HEK293 (cell line): Measurements from ENCODE around the gene ACOT12.

Experiments
- CTCF ChIA-PET: fragments of 350-600 bp; formaldehyde crosslinking; extraction: SDS; loops from one replicate; lab custom pipeline; 2021; ENCODE audit warnings: antibody characterized with exemption; lab: Yijun Ruan, JAX
- POLR2A ChIA-PET: fragments of 300-600 bp; formaldehyde crosslinking; extraction: SDS; loops from one replicate; lab custom pipeline; 2020; ENCODE audit warnings: antibody characterized with exemption, inconsistent platforms; lab: Yijun Ruan, JAX
- H3K27ac ChIP-seq: fragments of 200-500 bp; sonication (Bioruptor generic); 2 replicates; pipeline ENCODE4 v1.5.1; 2014; ENCODE audit warnings: low read depth, low read length, control low read depth, inconsistent platforms; ENCODE audit errors: extremely low read depth
- H3K36me3 ChIP-seq, 2 experiments: fragments of 200-500 bp in 1 of 2; sonication (Bioruptor generic) in 1 of 2; 1 replicate in 1 of 2; 2 replicates in 1 of 2; pipeline ENCODE4 v1.5.1; 2014 to 2017; ENCODE audit warnings: inconsistent platforms in 2 of 2, low read length in 2 of 2; ENCODE audit not compliant: control insufficient read depth in 2 of 2, insufficient read depth in 1 of 2
- H3K4me1 ChIP-seq: fragments of 200-500 bp; sonication (Bioruptor generic); 2 replicates; pipeline ENCODE4 v1.5.1; 2014; ENCODE audit warnings: mild to moderate bottlenecking, low read length, inconsistent platforms; ENCODE audit not compliant: control insufficient read depth, insufficient read depth
- H3K4me3 ChIP-seq: 2 replicates; pipeline ENCODE4 v1.5.1; 2011; ENCODE audit warnings: low read depth, mild to moderate bottlenecking, control low read depth, low read length, moderate library complexity
- H3K9me3 ChIP-seq: fragments of 200-500 bp; sonication (Bioruptor generic); 2 replicates; pipeline ENCODE4 v1.5.1; 2014; ENCODE audit warnings: low read depth, low read length, inconsistent platforms; ENCODE audit not compliant: control insufficient read depth, insufficient read depth
- FEZF1 ChIP-seq: fragments of 450-650 bp; formaldehyde crosslinking; IDR thresholded peaks from 2 replicates; pipeline ENCODE4 v1.5.1; 2016; ENCODE audit warnings: missing biosample characterization, missing genetic modification characterization
- HOXC10 ChIP-seq: sonication (generic); formaldehyde crosslinking; IDR thresholded peaks from 2 replicates; pipeline ENCODE4 v1.8.1; 2023; ENCODE audit warnings: mild to moderate bottlenecking, missing genetic modification reagents
- MYNN ChIP-seq: fragments of 450-650 bp; formaldehyde crosslinking; IDR thresholded peaks from 2 replicates; pipeline ENCODE4 v1.5.1; 2016; ENCODE audit warnings: missing biosample characterization, missing genetic modification characterization, borderline replicate concordance
- SETDB1 ChIP-seq: IDR thresholded peaks from one replicate; pipeline ENCODE4 v1.6.1; 2017; ENCODE audit warnings: mild to moderate bottlenecking, low read length, moderate library complexity, mixed read lengths; ENCODE audit not compliant: insufficient read length
- TCF7L2 ChIP-seq: IDR thresholded peaks from 2 replicates; pipeline ENCODE4 v1.6.1; 2011; ENCODE audit warnings: low read depth, mild to moderate bottlenecking, inconsistent platforms, low read length, moderate library complexity, borderline replicate concordance
- YY2 ChIP-seq: fragments of 450-650 bp; formaldehyde crosslinking; IDR thresholded peaks from 2 replicates; pipeline ENCODE4 v1.5.1; 2016; ENCODE audit warnings: missing biosample characterization, missing genetic modification characterization
- ZBTB20 ChIP-seq: fragments of 450-650 bp; formaldehyde crosslinking; IDR thresholded peaks from 2 replicates; pipeline ENCODE4 v1.5.1; 2016; ENCODE audit warnings: missing biosample characterization, missing genetic modification characterization
- ZFP41 ChIP-seq: fragments of 450-650 bp; formaldehyde crosslinking; IDR thresholded peaks from 2 replicates; pipeline ENCODE4 v1.5.1; 2016; ENCODE audit warnings: missing biosample characterization, missing genetic modification characterization, borderline replicate concordance
- ZNF132 ChIP-seq: fragments of 450-650 bp; formaldehyde crosslinking; IDR thresholded peaks from 2 replicates; pipeline ENCODE4 v1.5.1; 2017; ENCODE audit warnings: missing biosample characterization, missing genetic modification characterization, borderline replicate concordance
- ZNF133 ChIP-seq: fragments of 450-650 bp; formaldehyde crosslinking; IDR thresholded peaks from 2 replicates; pipeline ENCODE4 v1.5.1; 2016; ENCODE audit warnings: missing biosample characterization, missing genetic modification characterization
- ZNF239 ChIP-seq: fragments of 450-650 bp; formaldehyde crosslinking; IDR thresholded peaks from 2 replicates; pipeline ENCODE4 v1.5.1; 2016; ENCODE audit warnings: missing biosample characterization, missing genetic modification characterization
- ZNF24 ChIP-seq: fragments of 450-650 bp; formaldehyde crosslinking; IDR thresholded peaks from 2 replicates; pipeline ENCODE4 v1.5.1; 2016; ENCODE audit warnings: missing biosample characterization, missing genetic modification characterization
- ZNF274 ChIP-seq, 2 experiments: fragments of 200-500 bp in 1 of 2; fragments of 450-650 bp in 1 of 2; sonication (Bioruptor generic) in 1 of 2; formaldehyde crosslinking in 1 of 2; IDR thresholded peaks; 2 replicates each; pipeline versions ENCODE4 v1.5.1 to v1.6.1; 2014 to 2016; ENCODE audit warnings: borderline replicate concordance in 1 of 2, inconsistent platforms in 1 of 2, low read length in 1 of 2, missing biosample characterization in 1 of 2, missing genetic modification characterization in 1 of 2
- ZNF335 ChIP-seq: fragments of 450-650 bp; formaldehyde crosslinking; conservative IDR thresholded peaks from 2 replicates; pipeline ENCODE4 v1.5.1; 2016; ENCODE audit warnings: missing biosample characterization, missing genetic modification characterization
- ZNF394 ChIP-seq: fragments of 450-650 bp; formaldehyde crosslinking; IDR thresholded peaks from 2 replicates; pipeline ENCODE4 v1.5.1; 2016; ENCODE audit warnings: missing biosample characterization, missing genetic modification characterization, mild to moderate bottlenecking, moderate library complexity, borderline replicate concordance
- ZNF48 ChIP-seq: fragments of 450-650 bp; formaldehyde crosslinking; IDR thresholded peaks from 2 replicates; pipeline ENCODE4 v1.5.1; 2016; ENCODE audit warnings: missing biosample characterization, missing genetic modification characterization
- ZNF555 ChIP-seq: fragments of 450-650 bp; formaldehyde crosslinking; conservative IDR thresholded peaks from 2 replicates; pipeline ENCODE4 v1.5.1; 2017; ENCODE audit warnings: missing biosample characterization, mild to moderate bottlenecking, missing genetic modification characterization, inconsistent platforms
- ZNF561 ChIP-seq: fragments of 450-650 bp; IDR thresholded peaks from 2 replicates; pipeline ENCODE4 v1.5.1; 2018; ENCODE audit warnings: missing biosample characterization, missing genetic modification characterization, borderline replicate concordance
- ZNF585B ChIP-seq: fragments of 450-650 bp; formaldehyde crosslinking; IDR thresholded peaks from 2 replicates; pipeline ENCODE4 v1.5.1; 2016; ENCODE audit warnings: missing biosample characterization, missing genetic modification characterization
- ZNF776 ChIP-seq: fragments of 450-650 bp; formaldehyde crosslinking; IDR thresholded peaks from 2 replicates; pipeline ENCODE4 v1.5.0; 2017; ENCODE audit warnings: missing biosample characterization, missing genetic modification characterization, borderline replicate concordance
- TF ChIP-seq, protein P1 (sequence below): fragments of 450-650 bp; formaldehyde crosslinking; IDR thresholded peaks from 2 replicates; pipeline ENCODE4 v1.5.1; 2017; ENCODE audit warnings: missing biosample characterization, missing genetic modification characterization
- TF ChIP-seq, protein P2 (sequence below): fragments of 450-650 bp; formaldehyde crosslinking; optimal IDR thresholded peaks from 2 replicates; pipeline ENCODE3; 2016; ENCODE audit warnings: missing biosample characterization, mild to moderate bottlenecking, missing genetic modification characterization
- TF ChIP-seq, protein P3 (sequence below): fragments of 450-650 bp; formaldehyde crosslinking; IDR thresholded peaks from 2 replicates; pipeline ENCODE4 v1.5.1; 2017; ENCODE audit warnings: missing biosample characterization, missing genetic modification characterization
- TF ChIP-seq, protein P4 (sequence below): fragments of 450-650 bp; formaldehyde crosslinking; IDR thresholded peaks from 2 replicates; pipeline ENCODE4 v1.5.1; 2017; ENCODE audit warnings: missing biosample characterization, missing genetic modification characterization

ACOT12 gene

DNA sequence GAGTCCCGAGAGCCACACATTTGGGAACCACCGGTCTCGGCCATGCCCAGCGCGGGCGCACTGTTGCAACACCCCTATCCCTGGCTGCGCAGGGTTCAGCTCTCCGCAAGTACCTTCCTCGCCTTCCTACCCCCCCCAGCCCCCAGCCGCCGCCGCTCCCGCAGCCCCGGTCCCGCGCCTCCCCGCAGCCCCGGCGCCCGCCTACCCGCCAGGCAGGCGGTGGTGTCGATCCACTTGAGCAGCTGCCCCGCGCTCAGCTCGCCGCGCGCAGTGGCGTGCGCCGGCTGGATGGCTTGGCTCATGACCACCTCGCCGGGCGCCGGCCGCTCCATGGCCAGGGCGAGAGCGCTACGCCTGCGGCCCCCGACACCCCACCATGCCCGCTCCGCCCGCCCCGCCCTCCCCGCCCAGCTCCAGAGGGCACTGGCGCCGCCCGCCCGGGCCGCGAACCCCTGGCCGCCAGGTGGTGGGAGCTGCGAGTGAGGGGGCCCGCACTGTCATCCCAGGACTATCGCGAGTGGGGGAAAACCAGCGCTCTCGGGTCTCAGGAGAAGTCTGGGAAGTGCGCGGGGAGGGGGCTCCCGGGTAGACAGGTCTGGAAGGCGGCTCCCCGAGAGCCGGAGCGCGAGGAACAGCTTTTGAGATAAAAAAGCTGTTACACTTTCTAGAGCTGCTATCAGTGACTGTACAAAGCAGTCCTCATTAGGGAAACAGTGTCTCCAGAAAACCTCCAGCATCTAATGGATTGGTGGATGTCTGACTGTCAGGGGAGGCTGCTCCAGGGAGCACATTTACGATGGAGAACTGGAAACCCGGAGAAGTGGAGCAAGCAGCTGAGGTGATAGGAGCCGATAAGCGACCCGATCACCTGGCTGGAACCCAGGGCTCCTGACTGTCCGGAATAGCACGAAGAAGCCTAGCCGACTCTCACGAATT is at the start of gene ACOT12:
Gene ACOT12 (minus strand): TSS at position 352 of the 936 bp plus-strand sequence. CDS start 20 bp downstream, at position 332.
- CTCF ChIA-PET: interaction anchor here (0.7 to 1.2 kb wide), 4 partner anchors 32 to 1012 kb away, joined by 3 read pairs; no protein-coding TSS in a partner anchor
- POLR2A ChIA-PET: no interaction called here
- Histone ChIP-seq H3K4me1 (no peaks in the 10 kb centered on the region), H3K9me3 (no peaks in the 10 kb centered on the region), H3K4me3 (peak within 1 kb of the TSS; percentile 15), H3K27ac (no peak within 1 kb of the TSS), H3K36me3 (no peaks in the 10 kb centered on the region)
- TF ChIP-seq ZNF394: no peak
- 0 out of 2 replicates have a peak, but pooled peaks have one; percentile 1 for TF ChIP-seq ZNF335 (tag by site-specific recombination)
- TF ChIP-seq, protein P1, sequence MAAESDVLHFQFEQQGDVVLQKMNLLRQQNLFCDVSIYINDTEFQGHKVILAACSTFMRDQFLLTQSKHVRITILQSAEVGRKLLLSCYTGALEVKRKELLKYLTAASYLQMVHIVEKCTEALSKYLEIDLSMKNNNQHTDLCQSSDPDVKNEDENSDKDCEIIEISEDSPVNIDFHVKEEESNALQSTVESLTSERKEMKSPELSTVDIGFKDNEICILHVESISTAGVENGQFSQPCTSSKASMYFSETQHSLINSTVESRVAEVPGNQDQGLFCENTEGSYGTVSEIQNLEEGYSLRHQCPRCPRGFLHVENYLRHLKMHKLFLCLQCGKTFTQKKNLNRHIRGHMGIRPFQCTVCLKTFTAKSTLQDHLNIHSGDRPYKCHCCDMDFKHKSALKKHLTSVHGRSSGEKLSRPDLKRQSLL: peak; percentile 91
- TF ChIP-seq ZNF561 (tag by site-specific recombination): no peak
- TF ChIP-seq, protein P2, sequence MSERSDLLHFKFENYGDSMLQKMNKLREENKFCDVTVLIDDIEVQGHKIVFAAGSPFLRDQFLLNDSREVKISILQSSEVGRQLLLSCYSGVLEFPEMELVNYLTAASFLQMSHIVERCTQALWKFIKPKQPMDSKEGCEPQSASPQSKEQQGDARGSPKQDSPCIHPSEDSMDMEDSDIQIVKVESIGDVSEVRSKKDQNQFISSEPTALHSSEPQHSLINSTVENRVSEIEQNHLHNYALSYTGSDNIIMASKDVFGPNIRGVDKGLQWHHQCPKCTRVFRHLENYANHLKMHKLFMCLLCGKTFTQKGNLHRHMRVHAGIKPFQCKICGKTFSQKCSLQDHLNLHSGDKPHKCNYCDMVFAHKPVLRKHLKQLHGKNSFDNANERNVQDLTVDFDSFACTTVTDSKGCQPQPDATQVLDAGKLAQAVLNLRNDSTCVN (tag by site-specific recombination): peak; percentile 50
- TF ChIP-seq ZBTB20 (tag by site-specific recombination): peak; percentile 43; the same call in 1 of the 2 replicates

DNA sequence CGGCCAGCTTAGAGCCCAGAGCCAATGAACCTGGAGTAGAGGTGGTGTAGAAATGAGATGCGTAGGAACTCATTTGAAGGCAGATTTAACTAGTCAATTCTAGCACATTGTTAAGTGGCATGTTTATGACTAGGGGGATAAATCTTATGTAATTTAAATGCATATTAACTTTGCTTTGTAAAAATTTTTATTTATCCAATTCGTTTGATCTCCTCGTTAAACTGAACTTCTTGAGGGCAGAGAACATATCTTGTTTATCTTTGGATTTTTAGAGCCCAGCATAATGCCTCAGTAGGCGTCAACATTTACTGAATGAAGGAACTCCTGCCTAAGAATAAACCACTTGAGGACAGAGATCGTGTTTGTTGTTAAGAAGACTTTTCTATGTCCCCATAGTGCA is 41.1 kb upstream of the ACOT12 start:
- no peaks in the 10 kb centered on the region for H3K36me3 ChIP-seq
- no peaks in the 10 kb centered on the region for H3K9me3 ChIP-seq
- H3K4me3 ChIP-seq: no peak overlapping the region
- ChIA-PET CTCF (no interaction called here), POLR2A (no interaction called here)
- TF ChIP-seq FEZF1 (tag by site-specific recombination): peak; percentile 41
- TF ChIP-seq ZNF585B (tag by site-specific recombination): no peak
- TF ChIP-seq, protein P3, sequence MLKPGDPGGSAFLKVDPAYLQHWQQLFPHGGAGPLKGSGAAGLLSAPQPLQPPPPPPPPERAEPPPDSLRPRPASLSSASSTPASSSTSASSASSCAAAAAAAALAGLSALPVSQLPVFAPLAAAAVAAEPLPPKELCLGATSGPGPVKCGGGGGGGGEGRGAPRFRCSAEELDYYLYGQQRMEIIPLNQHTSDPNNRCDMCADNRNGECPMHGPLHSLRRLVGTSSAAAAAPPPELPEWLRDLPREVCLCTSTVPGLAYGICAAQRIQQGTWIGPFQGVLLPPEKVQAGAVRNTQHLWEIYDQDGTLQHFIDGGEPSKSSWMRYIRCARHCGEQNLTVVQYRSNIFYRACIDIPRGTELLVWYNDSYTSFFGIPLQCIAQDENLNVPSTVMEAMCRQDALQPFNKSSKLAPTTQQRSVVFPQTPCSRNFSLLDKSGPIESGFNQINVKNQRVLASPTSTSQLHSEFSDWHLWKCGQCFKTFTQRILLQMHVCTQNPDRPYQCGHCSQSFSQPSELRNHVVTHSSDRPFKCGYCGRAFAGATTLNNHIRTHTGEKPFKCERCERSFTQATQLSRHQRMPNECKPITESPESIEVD: peak; percentile 70
- no peak for TF ChIP-seq ZNF132 (tag by site-specific recombination)
- TF ChIP-seq ZNF48 (tag by site-specific recombination): no peak
- no peak for TF ChIP-seq SETDB1
- TF ChIP-seq YY2 (tag by site-specific recombination): no peak
- no peak for TF ChIP-seq ZNF555
- TF ChIP-seq ZNF274 (IDR thresholded peaks at IDR 0.05; ENCODE audit: low read length): no peak
- no peak for TF ChIP-seq ZNF274 (tag by site-specific recombination; IDR thresholded peaks at IDR 0.05; ENCODE audit: borderline replicate concordance)
- H3K27ac ChIP-seq: no peak overlapping the region
- H3K4me1 ChIP-seq: no peaks in the 10 kb centered on the region

DNA sequence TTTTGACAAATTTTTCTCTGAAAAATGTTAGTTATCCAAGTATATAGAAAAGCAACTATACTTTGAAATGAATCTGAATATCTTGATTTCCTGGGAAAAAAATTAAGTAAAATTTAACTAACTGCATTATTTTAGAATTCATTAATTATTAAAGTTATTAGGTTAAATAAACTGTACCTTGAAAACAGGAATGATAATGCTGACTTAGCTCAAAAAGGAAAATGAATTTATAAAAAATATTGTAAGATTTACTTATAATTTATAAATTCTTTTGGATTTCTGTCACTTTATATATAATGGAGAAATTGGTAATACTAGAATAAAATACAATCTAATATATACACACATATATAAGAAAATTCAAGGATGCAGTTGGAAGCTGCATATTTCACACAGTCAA is 36.1 kb upstream of the ACOT12 start:
- ChIA-PET POLR2A (no interaction called here), CTCF (interaction anchor here (0.6 to 0.8 kb wide), 3 partner anchors 38 to 185 kb away, joined by 3 to 5 read pairs (median 3); no protein-coding TSS in a partner anchor)
- Histone ChIP-seq H3K36me3 (no peaks in the 10 kb centered on the region), H3K4me1 (peaks cover 12% of the 10 kb centered on the region), H3K4me3 (no peak overlapping the region), H3K27ac (no peak overlapping the region), H3K9me3 (no peaks in the 10 kb centered on the region)
- TF ChIP-seq ZNF239 (no peak), ZNF133 (tag by site-specific recombination) (no peak), HOXC10 (CRISPR knock-in tag) (no peak), MYNN (tag by site-specific recombination) (no peak), ZNF776 (no peak), ZFP41 (no peak), ZNF24 (tag by site-specific recombination) (no peak), TCF7L2 (no peak)
- TF ChIP-seq, protein P4, sequence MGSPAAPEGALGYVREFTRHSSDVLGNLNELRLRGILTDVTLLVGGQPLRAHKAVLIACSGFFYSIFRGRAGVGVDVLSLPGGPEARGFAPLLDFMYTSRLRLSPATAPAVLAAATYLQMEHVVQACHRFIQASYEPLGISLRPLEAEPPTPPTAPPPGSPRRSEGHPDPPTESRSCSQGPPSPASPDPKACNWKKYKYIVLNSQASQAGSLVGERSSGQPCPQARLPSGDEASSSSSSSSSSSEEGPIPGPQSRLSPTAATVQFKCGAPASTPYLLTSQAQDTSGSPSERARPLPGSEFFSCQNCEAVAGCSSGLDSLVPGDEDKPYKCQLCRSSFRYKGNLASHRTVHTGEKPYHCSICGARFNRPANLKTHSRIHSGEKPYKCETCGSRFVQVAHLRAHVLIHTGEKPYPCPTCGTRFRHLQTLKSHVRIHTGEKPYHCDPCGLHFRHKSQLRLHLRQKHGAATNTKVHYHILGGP (tag by site-specific recombination): no peak
